GM12878 (cell line): ENCODE measurements around the gene PYGB. TPM values are rescaled to one million over a fixed set of nuclear protein-coding genes. Genes with fewer than 3 reads are reported as not detected.

Experiments
- ATAC-seq: fragments of 200-7000 bp; cut with Tn5 transposase; 3 replicates; pipeline ENCODE4 v1.9.1; 2020; ENCODE audit warnings: mild to moderate bottlenecking, moderate library complexity
- BruUV-seq: library from RNA; stranded (reverse); fragments of 400-500 nt; replicated peaks from 2 replicates; lab custom pipeline; 2021; lab: Mats Ljungman, UMichigan
- CTCF ChIA-PET: fragments of 300-600 bp; sonication (Branson Sonifier 250); formaldehyde crosslinking; extraction: SDS; loops from one replicate; lab custom pipeline; 2021; ENCODE audit warnings: inconsistent platforms; lab: Yijun Ruan, JAX
- POLR2A ChIA-PET: fragments of 350-600 bp; formaldehyde crosslinking; extraction: SDS; loops from one replicate; lab custom pipeline; 2021; ENCODE audit warnings: inconsistent platforms; lab: Charles Lee
- RAD21 ChIA-PET: fragments of 300-600 bp; sonication (Branson Sonifier 250); formaldehyde crosslinking; loops from one replicate; lab custom pipeline; 2023; ENCODE audit warnings: antibody characterized with exemption; ENCODE audit not compliant: unreplicated experiment; lab: Charles Lee
- SMC1A ChIA-PET: fragments of 300-600 bp; sonication (Branson Sonifier 250); formaldehyde crosslinking; loops from one replicate; lab custom pipeline; 2023; ENCODE audit not compliant: unreplicated experiment, uncharacterized antibody; lab: Charles Lee
- DNase-seq: peaks from one replicate; pipeline ENCODE4 v3.0.0-alpha.2; 2011; ENCODE audit warnings: low read depth, low spot score
- FAIRE-seq: peaks from 3 replicates; lab custom pipeline; 2011; peaks lifted over from hg19 to GRCh38; lab: Jason Lieb, UNC
- H2AFZ ChIP-seq: 2 replicates; pipeline ENCODE4 v1.6.0; 2011; ENCODE audit warnings: low read depth, low read length, control low read depth; ENCODE audit not compliant: control insufficient read depth
- H3K27ac ChIP-seq: 2 replicates; pipeline ENCODE4 v1.5.1; 2011; ENCODE audit warnings: control low read depth; ENCODE audit not compliant: control insufficient read depth, insufficient read depth
- H3K27me3 ChIP-seq, 2 experiments: replicated peaks in 1 of 2; 2 replicates each; pipeline versions ENCODE4 v1.6.0 to v1.6.1; 2011; ENCODE audit warnings: low read length in 1 of 2; ENCODE audit not compliant: control insufficient read depth in 2 of 2, insufficient read depth in 2 of 2
- H3K36me3 ChIP-seq, 2 experiments: 2 replicates each; pipeline ENCODE4 v1.5.1; 2011; ENCODE audit warnings: low read length in 1 of 2; ENCODE audit not compliant: control insufficient read depth in 2 of 2, insufficient read depth in 2 of 2
- H3K4me1 ChIP-seq: 2 replicates; pipeline ENCODE4 v1.6.1; 2011; ENCODE audit warnings: mild to moderate bottlenecking, low read length, moderate library complexity, mixed read lengths; ENCODE audit not compliant: control insufficient read depth, insufficient read depth
- H3K4me2 ChIP-seq: 2 replicates; pipeline ENCODE4 v1.6.0; 2011; ENCODE audit warnings: control low read depth; ENCODE audit not compliant: control insufficient read depth, insufficient read depth
- H3K4me3 ChIP-seq: fragments of 200-600 bp; sonication (generic); 2 replicates; pipeline ENCODE4 v1.5.1; 2016
- H3K79me2 ChIP-seq: 2 replicates; pipeline ENCODE4 v1.6.0; 2011; ENCODE audit warnings: low read length; ENCODE audit not compliant: control insufficient read depth, insufficient read depth
- H3K9ac ChIP-seq: 2 replicates; pipeline ENCODE4 v1.8.0; 2011; ENCODE audit warnings: low read length, control low read depth, mixed read lengths; ENCODE audit not compliant: control insufficient read depth, insufficient read depth
- H3K9me3 ChIP-seq: replicated peaks from 3 replicates; pipeline ENCODE4 v1.5.1; 2011; ENCODE audit warnings: mild to moderate bottlenecking, low read length; ENCODE audit not compliant: control insufficient read depth, insufficient read depth
- H4K20me1 ChIP-seq: 2 replicates; pipeline ENCODE4 v1.6.0; 2011; ENCODE audit not compliant: control insufficient read depth, insufficient read depth
- MLLT1 ChIP-seq: fragments of 450-650 bp; IDR thresholded peaks from 2 replicates; pipeline ENCODE4 v1.6.1; 2016; ENCODE audit warnings: mild to moderate bottlenecking
- PBX3 ChIP-seq: IDR thresholded peaks from 2 replicates; pipeline ENCODE4 v1.6.1; 2011; ENCODE audit warnings: mild to moderate bottlenecking, low read depth, low read length, moderate library complexity; ENCODE audit not compliant: insufficient replicate concordance
- WGBS: methylation state at CpG from one replicate; pipeline ENCODE4 v1.1.6; 2016; ENCODE audit warnings: low lambda C conversion rate; ENCODE audit not compliant: insufficient replicate concordance, insufficient coverage; ENCODE audit errors: missing lambda C conversion rate; 5-methylcytosine and 5-hydroxymethylcytosine counted together
- in situ Hi-C: fragments of 300-500 bp; cut with MboI; formaldehyde crosslinking; loops from 9 replicates; pipeline ENCODE4 v1.14.3; 2018; ENCODE audit warnings: mixed read lengths
- intact Hi-C: fragments of 100-400 bp; cut with micrococcal nuclease; formaldehyde crosslinking; loops from one replicate; pipeline ENCODE4 v1.14.2; 2022; ENCODE audit not compliant: unreplicated experiment
- polyA plus RNA-seq, 11 experiments: library from polyadenylated mRNA; depleted of rRNA in 4 of 11; unstranded in 6 of 11; stranded (reverse) in 5 of 11; fragments of >200 nt; fragmentation: Nextera tagmentation in 4 of 11; fragmentation: Illumina TruSeq in 1 of 11; extraction: Ambion mirVana in 4 of 11; extraction: Trizol in 1 of 11; gene quantifications; 1 replicate in 1 of 11; 2 replicates in 10 of 11; pipeline versions ENCODE4 v1.2.1 to v1.2.3, GENCODE V29; 2011 to 2016; ENCODE audit warnings: inconsistent platforms in 2 of 11, missing spikeins in 2 of 11, low read depth in 1 of 11
- total RNA-seq, 4 experiments: library from RNA; depleted of rRNA in 3 of 4; stranded (reverse); fragments of >200 nt in 3 of 4; fragmentation: Illumina TruSeq in 1 of 4; extraction: Trizol in 1 of 4; gene quantifications; 2 replicates each; pipeline versions ENCODE4 v1.2.1 to v1.2.3, GENCODE V29; 2013 to 2021

Gene PYGB
- total and polyA plus RNA-seq, 10 of the 15 experiments (the other 5 are each of a cell fraction or from before 2014, with no cell fraction given) = 0.34 to 33.5 (median 21.8) TPM

- RAD21 ChIA-PET = interaction anchor here (0.6 to 1.5 kb wide), 5 partner anchors 16 to 142 kb away, joined by 3 to 6 read pairs (median 3); partner anchors contain the start of gene ABHD12
- H3K9me3 ChIP-seq = no peaks in the 10 kb centered on the region
- peak overlapping the region; percentile 50 for H3K27ac ChIP-seq
- intact Hi-C loops = no loop called here
- peaks cover 10 to 40% of the 10 kb centered on the region in 2 experiments; a peak in 3 of 4 replicates for H3K36me3 ChIP-seq
- ATAC-seq = peak; percentile 7
- no TSS peak for BruUV-seq
- POLR2A ChIA-PET = no interaction called here
- TF ChIP-seq MLLT1 (0 out of 2 replicates have a peak, but pooled peaks have one; percentile 17), PBX3 (no peak)
- H3K4me3 ChIP-seq = no peak overlapping the region
- H2AFZ ChIP-seq = no peak overlapping the region
- no peaks in the 10 kb centered on the region for H3K79me2 ChIP-seq
- H3K27me3 ChIP-seq = no peaks in the 10 kb centered on the region
- CTCF ChIA-PET = interaction anchor here (1.2 to 1.9 kb wide), 2 partner anchors 33 to 118 kb away, joined by 4 to 11 read pairs; partner anchors contain the start of gene PYGB
- no peak for DNase-seq
- H3K4me2 ChIP-seq = peak overlapping the region; percentile 84
- SMC1A ChIA-PET = interaction anchor here (0.6 to 1.6 kb wide), 4 partner anchors 29 to 118 kb away, joined by 3 to 9 read pairs (median 3); no protein-coding TSS in a partner anchor
- H3K4me1 ChIP-seq = peaks cover 26% of the 10 kb centered on the region
- H3K9ac ChIP-seq = no peak overlapping the region
- H4K20me1 ChIP-seq = no peaks in the 10 kb centered on the region
- in situ Hi-C loops = no loop called here
- FAIRE-seq = no peak
- 95% methylated on average over 33 of the region's 33 CpGs for WGBS
These were observed 33.0 kb downstream of the PYGB start for GRCh38 chr20:25280574-25281535.
